H1 (cell line): ENCODE data around the gene PDE5A.

Source experiments
- ASH2L ChIP-seq: fragments of 200-600, 300-600 bp; sonication (generic); IDR thresholded peaks from one replicate; pipeline ENCODE4 v1.7.1; 2017; ENCODE audit warnings: low read length
- CTCF ChIP-seq, 3 experiments: IDR thresholded peaks; 1 replicate in 2 of 3; 2 replicates in 1 of 3; pipeline versions ENCODE4 v1.5.1 to v1.6.1; 2011; ENCODE audit warnings: low read length in 3 of 3, mild to moderate bottlenecking in 3 of 3, inconsistent platforms in 2 of 3, low read depth in 1 of 3, moderate library complexity in 1 of 3; ENCODE audit not compliant: insufficient read depth in 1 of 3; ENCODE audit errors: control extremely low read depth in 1 of 3
- E2F6 ChIP-seq: IDR thresholded peaks from 2 replicates; pipeline ENCODE4 v1.6.1; 2012; ENCODE audit warnings: inconsistent platforms
- EZH2 ChIP-seq: fragments of 200-600 bp; sonication (generic); IDR thresholded peaks from 2 replicates; pipeline ENCODE4 v1.7.1; 2012; ENCODE audit warnings: low read depth, mild to moderate bottlenecking, moderate library complexity, low read length, inconsistent platforms; ENCODE audit not compliant: severe bottlenecking
- MAX ChIP-seq: IDR thresholded peaks from 2 replicates; pipeline ENCODE4 v1.6.1; 2012; ENCODE audit warnings: inconsistent platforms
- POLR2A ChIP-seq, 2 experiments: IDR thresholded peaks; 1 replicate in 1 of 2; 2 replicates in 1 of 2; pipeline ENCODE4 v1.6.1; 2011; ENCODE audit warnings: low read depth in 2 of 2, low read length in 2 of 2, mild to moderate bottlenecking in 2 of 2; ENCODE audit errors: control extremely low read depth in 1 of 2
- SP2 ChIP-seq: IDR thresholded peaks from 2 replicates; pipeline ENCODE4 v1.6.1; 2012; ENCODE audit warnings: mild to moderate bottlenecking, low read length, inconsistent platforms
- YY1 ChIP-seq: IDR thresholded peaks from 2 replicates; pipeline ENCODE4 v1.6.1; 2011; ENCODE audit warnings: low read depth, mild to moderate bottlenecking, low read length

- TF ChIP-seq SP2 (no peak), POLR2A (IDR thresholded peaks at IDR 0.05; ENCODE audit: control extremely low read depth in 1 of 2, low read depth in 2 of 2, low read length in 2 of 2) (no peak), YY1 (no peak), E2F6 (no peak), CTCF (IDR thresholded peaks at IDR 0.05; ENCODE audit: control extremely low read depth in 1 of 3, insufficient read depth in 1 of 3, low read depth in 1 of 3, low read length in 3 of 3) (no peak), MAX (no peak), ASH2L (peak; percentile 79), EZH2 (no peak)
Observed at GRCh38 chr4:119626943-119627266, 1.7 kb downstream of the PDE5A start.
